22Rv1 (cell line): ENCODE measurements around the gene NCOA3.

ENCODE experiments used
- ZFX ChIP-seq: fragments of 450-650 bp; IDR thresholded peaks from 2 replicates; pipeline ENCODE4 v1.6.1; 2017; ENCODE audit warnings: antibody characterized with exemption, borderline replicate concordance
- TF ChIP-seq, protein P1 (sequence below): fragments of 450-650 bp; IDR thresholded peaks from 2 replicates; pipeline ENCODE4 v1.5.1; 2017; ENCODE audit warnings: mild to moderate bottlenecking

DNA sequence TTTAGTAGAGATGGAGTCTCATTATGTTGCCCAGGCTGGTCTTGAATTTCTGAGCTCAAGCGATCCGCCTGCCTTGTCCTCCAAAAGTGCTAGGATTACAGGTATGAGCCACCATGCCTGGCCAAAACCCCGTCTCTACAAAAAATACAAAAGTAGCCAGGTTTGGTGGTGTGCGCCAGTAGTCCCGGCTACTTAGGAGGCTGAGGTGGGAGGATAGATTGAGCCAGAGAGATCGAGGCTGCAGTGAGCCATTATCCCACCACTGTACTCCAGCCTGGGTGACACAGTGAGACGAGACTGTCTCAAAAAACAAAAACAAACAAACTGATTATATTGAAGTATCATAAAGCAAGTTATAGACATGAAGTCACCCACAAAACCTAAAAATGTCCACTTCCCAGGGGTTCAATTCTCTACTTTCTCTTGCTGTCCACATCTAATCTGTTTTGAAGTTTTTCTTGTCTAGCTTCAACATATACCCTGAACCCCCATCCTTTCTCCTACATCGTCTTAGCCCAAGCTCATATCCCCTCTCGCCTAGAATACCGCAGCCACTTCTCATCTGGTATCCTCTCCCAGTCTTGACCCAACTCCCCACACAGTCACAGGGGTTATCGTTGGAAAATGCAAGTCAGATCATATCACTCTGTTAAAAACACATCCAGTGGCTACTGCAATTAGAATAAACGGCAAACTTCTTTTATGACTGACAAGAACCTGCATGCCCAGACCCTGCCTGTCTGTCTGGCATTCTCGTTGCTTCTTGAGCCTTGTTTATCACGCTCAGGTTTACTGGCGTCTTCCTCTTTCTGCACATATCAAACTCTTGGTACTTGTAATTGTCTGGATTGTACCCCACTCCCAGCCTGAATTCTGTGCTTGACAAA lies 20.1 kb upstream of the NCOA3 start:
- TF ChIP-seq, protein P1, sequence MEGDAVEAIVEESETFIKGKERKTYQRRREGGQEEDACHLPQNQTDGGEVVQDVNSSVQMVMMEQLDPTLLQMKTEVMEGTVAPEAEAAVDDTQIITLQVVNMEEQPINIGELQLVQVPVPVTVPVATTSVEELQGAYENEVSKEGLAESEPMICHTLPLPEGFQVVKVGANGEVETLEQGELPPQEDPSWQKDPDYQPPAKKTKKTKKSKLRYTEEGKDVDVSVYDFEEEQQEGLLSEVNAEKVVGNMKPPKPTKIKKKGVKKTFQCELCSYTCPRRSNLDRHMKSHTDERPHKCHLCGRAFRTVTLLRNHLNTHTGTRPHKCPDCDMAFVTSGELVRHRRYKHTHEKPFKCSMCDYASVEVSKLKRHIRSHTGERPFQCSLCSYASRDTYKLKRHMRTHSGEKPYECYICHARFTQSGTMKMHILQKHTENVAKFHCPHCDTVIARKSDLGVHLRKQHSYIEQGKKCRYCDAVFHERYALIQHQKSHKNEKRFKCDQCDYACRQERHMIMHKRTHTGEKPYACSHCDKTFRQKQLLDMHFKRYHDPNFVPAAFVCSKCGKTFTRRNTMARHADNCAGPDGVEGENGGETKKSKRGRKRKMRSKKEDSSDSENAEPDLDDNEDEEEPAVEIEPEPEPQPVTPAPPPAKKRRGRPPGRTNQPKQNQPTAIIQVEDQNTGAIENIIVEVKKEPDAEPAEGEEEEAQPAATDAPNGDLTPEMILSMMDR: no peak
- TF ChIP-seq ZFX: no peak
